ENCODE data around the gene PRRT1.
"Not testable (repeated sequence)": the region's sequence is repeated elsewhere in the genome, so short reads cannot be mapped to it uniquely, and the experiment has no call there.

PRRT1 gene

GRCh38 chr6:32151863-32152768, at the start of gene PRRT1:
TSS of gene PRRT1 (minus strand) at chr6:32151939. CDS start at chr6:32151827, 112 bp downstream.
- DNase-seq (ENCODE audit: low spot score), result no peak

- no peak for DNase-seq (ENCODE audit: low spot score)
These were observed 49.2 kb upstream of the PRRT1 start for GRCh38 chr6:32200711-32201475.

GRCh38 chr6:32198866-32199265, 47.1 kb upstream of the PRRT1 start:
- no peak for DNase-seq (ENCODE audit: low spot score)

- no peak for DNase-seq (ENCODE audit: low spot score)
These were observed 46.6 kb upstream of the PRRT1 start for GRCh38 chr6:32198345-32198696.

- DNase-seq (ENCODE audit: low spot score), result peak; percentile 15
These were observed 45.2 kb upstream of the PRRT1 start for GRCh38 chr6:32196682-32197616.

GRCh38 chr6:32195902-32196681, 44.4 kb upstream of the PRRT1 start:
- DNase-seq (ENCODE audit: low spot score), result peak; percentile 44

- DNase-seq (ENCODE audit: low spot score), result peak; percentile 99
These were observed 43.8 kb upstream of the PRRT1 start for GRCh38 chr6:32195652-32195901.

GRCh38 chr6:32194825-32195651, 43.3 kb upstream of the PRRT1 start:
- peak; percentile 79 for DNase-seq (ENCODE audit: low spot score)

- no peak for DNase-seq (ENCODE audit: low spot score)
These were observed 42.6 kb upstream of the PRRT1 start for GRCh38 chr6:32194388-32194787.

- DNase-seq (ENCODE audit: low spot score), result not testable (repeated sequence)
These were observed 41.4 kb upstream of the PRRT1 start for GRCh38 chr6:32193096-32193495.

GRCh38 chr6:32192608-32193039, 40.9 kb upstream of the PRRT1 start, which contains the start of gene GPSM3:
TSS of gene GPSM3 (minus strand) at chr6:32192643. CDS start at chr6:32192513, 130 bp downstream.
- DNase-seq (ENCODE audit: low spot score), result no peak

GRCh38 chr6:32191696-32192607, 40.2 kb upstream of the PRRT1 start:
- no peak for DNase-seq (ENCODE audit: low spot score)

- peak; percentile 33 for DNase-seq (ENCODE audit: low spot score)
These were observed 39.4 kb upstream of the PRRT1 start for GRCh38 chr6:32190911-32191677.

GRCh38 chr6:32190054-32190851, 38.5 kb upstream of the PRRT1 start, which contains the start of gene PBX2:
TSS of gene PBX2 (minus strand) at chr6:32190202. CDS start at chr6:32189915, 287 bp downstream.
- DNase-seq (ENCODE audit: low spot score), result peak; percentile 80

- peak; percentile 50 for DNase-seq (ENCODE audit: low spot score)
These were observed 38.0 kb upstream of the PRRT1 start for GRCh38 chr6:32189742-32190053.

- DNase-seq (ENCODE audit: low spot score), result peak; percentile 34
These were observed 37.5 kb upstream of the PRRT1 start for GRCh38 chr6:32189069-32189741.

Measured in hematopoietic multipotent progenitor cell treated with erythropoietin and hydrocortisone succinate and interleukin-3 and kit ligand, for 17 days (in vitro differentiated cells).